GM19455 (cell line): Measurements from ENCODE around the gene MREG.
"Not testable (repeated sequence)": the region's sequence is repeated elsewhere in the genome, so short reads cannot be mapped to it uniquely, and the experiment has no call there.

Source experiments
- ATAC-seq: cut with Tn5 transposase; IDR thresholded peaks from one replicate; pipeline ENCODE4 v1.9.1; 2021; ENCODE audit not compliant: unreplicated experiment

The MREG gene

GRCh38 chr2:215965532-215966165 is 47.7 kb downstream of the MREG start:
- ATAC-seq, result no peak

- ATAC-seq, result no peak
These were observed 51.4 kb downstream of the MREG start for GRCh38 chr2:215961981-215962380.

- ATAC-seq, result no peak
These were observed 55.1 kb downstream of the MREG start for GRCh38 chr2:215958257-215958656.

- not testable (repeated sequence) for ATAC-seq
These were observed 55.8 kb downstream of the MREG start for GRCh38 chr2:215957354-215958122.

GRCh38 chr2:215952860-215953637 is 60.3 kb downstream of the MREG start:
- no peak for ATAC-seq

GRCh38 chr2:215951558-215951957 is 61.8 kb downstream of the MREG start:
- ATAC-seq, result no peak

GRCh38 chr2:215949991-215950404 is 63.4 kb downstream of the MREG start:
- ATAC-seq, result peak; percentile 88

- ATAC-seq, result no peak
These were observed 65.3 kb downstream of the MREG start for GRCh38 chr2:215948051-215948450.

- no peak for ATAC-seq
These were observed 66.8 kb downstream of the MREG start for GRCh38 chr2:215946586-215946985.

GRCh38 chr2:215942194-215942593 is 71.2 kb downstream of the MREG start:
- no peak for ATAC-seq

GRCh38 chr2:215941726-215942125 is 71.6 kb downstream of the MREG start:
- ATAC-seq, result no peak

GRCh38 chr2:215940645-215941184 is 72.6 kb downstream of the MREG start:
- ATAC-seq, result no peak

GRCh38 chr2:215937190-215937589 is 76.2 kb downstream of the MREG start:
- no peak for ATAC-seq

GRCh38 chr2:215933151-215933550 is 80.2 kb downstream of the MREG start:
- no peak for ATAC-seq

GRCh38 chr2:215931256-215931903 is 82.0 kb downstream of the MREG start:
- ATAC-seq, result peak; percentile 81

GRCh38 chr2:215930505-215931253 is 82.7 kb downstream of the MREG start:
- ATAC-seq, result no peak

- ATAC-seq, result no peak
These were observed 83.6 kb downstream of the MREG start for GRCh38 chr2:215929602-215930335.

GRCh38 chr2:215928086-215928485 is 85.3 kb downstream of the MREG start:
- no peak for ATAC-seq

GRCh38 chr2:215926992-215927391 is 86.4 kb downstream of the MREG start:
- not testable (repeated sequence) for ATAC-seq

- no peak for ATAC-seq
These were observed 91.5 kb downstream of the MREG start for GRCh38 chr2:215921895-215922294.
